H9 (cell line): ENCODE measurements around the gene SFRP2. TPM values are rescaled to one million over a fixed set of nuclear protein-coding genes. Genes with fewer than 3 reads are reported as not detected.

Experiments
- DNase-seq: peaks from one replicate; pipeline ENCODE4 v3.0.0-alpha.2; 2017
- H2AFZ ChIP-seq: one replicate; pipeline ENCODE4 v1.6.1; 2013; ENCODE audit warnings: mild to moderate bottlenecking, low read length, control low read depth, moderate library complexity
- H2AK5ac ChIP-seq: 2 replicates; pipeline ENCODE4 v1.6.1; 2013; ENCODE audit warnings: low read length, control low read depth, mixed read lengths; ENCODE audit not compliant: insufficient read length
- H2BK120ac ChIP-seq: one replicate; pipeline ENCODE4 v1.6.1; 2013; ENCODE audit warnings: low read depth, mild to moderate bottlenecking, low read length, control low read depth, inconsistent platforms; ENCODE audit not compliant: poor library complexity, severe bottlenecking
- H2BK12ac ChIP-seq: 2 replicates; pipeline ENCODE4 v1.6.1; 2013; ENCODE audit warnings: low read length, control low read depth, mixed read lengths, low read depth; ENCODE audit not compliant: insufficient read length
- H2BK15ac ChIP-seq: 2 replicates; pipeline ENCODE4 v1.6.1; 2013; ENCODE audit warnings: low read depth, low read length, control low read depth
- H2BK20ac ChIP-seq: one replicate; pipeline ENCODE4 v1.6.1; 2013; ENCODE audit warnings: low read depth, mild to moderate bottlenecking, low read length, control low read depth, inconsistent platforms; ENCODE audit not compliant: poor library complexity, severe bottlenecking
- H2BK5ac ChIP-seq: 2 replicates; pipeline ENCODE4 v1.6.1; 2013; ENCODE audit warnings: low read length, control low read depth, mixed read lengths; ENCODE audit not compliant: insufficient read length
- H3K14ac ChIP-seq: 2 replicates; pipeline ENCODE4 v1.6.1; 2013; ENCODE audit warnings: low read length, control low read depth; ENCODE audit not compliant: insufficient read depth
- H3K18ac ChIP-seq: 2 replicates; pipeline ENCODE4 v1.6.1; 2013; ENCODE audit warnings: low read depth, mild to moderate bottlenecking, mixed read lengths, low read length, control low read depth; ENCODE audit not compliant: insufficient read length
- H3K23ac ChIP-seq: 2 replicates; pipeline ENCODE4 v1.6.1; 2013; ENCODE audit warnings: low read length, control low read depth, mixed read lengths, low read depth; ENCODE audit not compliant: insufficient read length
- H3K23me2 ChIP-seq: 2 replicates; pipeline ENCODE4 v1.6.1; 2013; ENCODE audit warnings: low read depth, mild to moderate bottlenecking, mixed read lengths, low read length, control low read depth; ENCODE audit not compliant: insufficient read length, poor library complexity, severe bottlenecking
- H3K27ac ChIP-seq: 2 replicates; pipeline ENCODE4 v1.5.1; 2013; ENCODE audit warnings: low read length, control low read depth, mixed read lengths, low read depth; ENCODE audit not compliant: insufficient read length
- H3K27me3 ChIP-seq: 2 replicates; pipeline ENCODE4 v1.6.1; 2013; ENCODE audit warnings: low read length, control low read depth, inconsistent platforms; ENCODE audit not compliant: insufficient read depth
- H3K4ac ChIP-seq: 2 replicates; pipeline ENCODE4 v1.6.1; 2013; ENCODE audit warnings: low read depth, mild to moderate bottlenecking, control low read depth, inconsistent platforms, low read length, moderate library complexity
- H3K4me1 ChIP-seq: 2 replicates; pipeline ENCODE4 v1.6.1; 2013; ENCODE audit warnings: low read length, control low read depth, inconsistent platforms; ENCODE audit not compliant: insufficient read depth
- H3K4me2 ChIP-seq: 2 replicates; pipeline ENCODE4 v1.6.1; 2013; ENCODE audit warnings: low read length, control low read depth, mixed read lengths; ENCODE audit not compliant: insufficient read length, insufficient read depth
- H3K56ac ChIP-seq: 2 replicates; pipeline ENCODE4 v1.6.1; 2013; ENCODE audit warnings: low read depth, mild to moderate bottlenecking, mixed read lengths, low read length, control low read depth; ENCODE audit not compliant: insufficient read length
- H3K79me1 ChIP-seq: 2 replicates; pipeline ENCODE4 v1.6.1; 2013; ENCODE audit warnings: low read depth, mild to moderate bottlenecking, moderate library complexity, low read length, control low read depth, inconsistent platforms; ENCODE audit not compliant: insufficient read depth, poor library complexity, severe bottlenecking
- H3K79me2 ChIP-seq: 2 replicates; pipeline ENCODE4 v1.6.1; 2013; ENCODE audit warnings: low read length, control low read depth, inconsistent platforms; ENCODE audit not compliant: insufficient read depth
- H3K9ac ChIP-seq: 2 replicates; pipeline ENCODE4 v1.6.1; 2013; ENCODE audit warnings: low read length, control low read depth, mixed read lengths; ENCODE audit not compliant: insufficient read length; ENCODE audit errors: extremely low read depth
- H3K9me3 ChIP-seq: one replicate; pipeline ENCODE4 v1.6.1; 2013; ENCODE audit warnings: low read depth, low read length, inconsistent platforms; ENCODE audit not compliant: control insufficient read depth
- H3T11ph ChIP-seq: one replicate; pipeline ENCODE4 v1.6.1; 2013; ENCODE audit warnings: mild to moderate bottlenecking, low read length, control low read depth, inconsistent platforms
- H4K20me1 ChIP-seq: one replicate; pipeline ENCODE4 v1.6.1; 2013; ENCODE audit not compliant: control insufficient read depth, insufficient read length, insufficient read depth
- H4K5ac ChIP-seq: 2 replicates; pipeline ENCODE4 v1.6.1; 2013; ENCODE audit warnings: low read depth, mild to moderate bottlenecking, mixed read lengths, low read length, control low read depth; ENCODE audit not compliant: insufficient read length
- H4K8ac ChIP-seq: replicated peaks from 2 replicates; pipeline ENCODE4 v1.6.1; 2013; ENCODE audit warnings: low read length, control low read depth, mixed read lengths, low read depth; ENCODE audit not compliant: insufficient read length
- H4K91ac ChIP-seq: 2 replicates; pipeline ENCODE4 v1.6.1; 2013; ENCODE audit warnings: low read depth, mild to moderate bottlenecking, moderate library complexity, mixed read lengths, low read length, control low read depth; ENCODE audit not compliant: insufficient read length
- H3K27ac Mint-ChIP-seq, 3 experiments: 2 replicates in 2 of 3; 3 replicates in 1 of 3; pipeline ENCODE4 v1.8.0; 2020 to 2021; ENCODE audit warnings: mixed read lengths in 3 of 3, mild to moderate bottlenecking in 1 of 3, moderate library complexity in 1 of 3
- H3K27me3 Mint-ChIP-seq: 2 replicates; pipeline ENCODE4 v1.8.0; 2021; ENCODE audit warnings: low read depth, mild to moderate bottlenecking, moderate library complexity, mixed read lengths
- H3K36me3 Mint-ChIP-seq, 3 experiments: 2 replicates in 2 of 3; 3 replicates in 1 of 3; pipeline ENCODE4 v1.8.0; 2020 to 2021; ENCODE audit warnings: low read depth in 3 of 3, mixed read lengths in 3 of 3; ENCODE audit not compliant: insufficient read depth in 1 of 3
- H3K4me1 Mint-ChIP-seq, 2 experiments: 2 replicates each; pipeline ENCODE4 v1.8.0; 2020; ENCODE audit warnings: mixed read lengths in 2 of 2
- H3K4me3 Mint-ChIP-seq, 2 experiments: 2 replicates in 1 of 2; 3 replicates in 1 of 2; pipeline ENCODE4 v1.8.0; 2020 to 2021; ENCODE audit warnings: mild to moderate bottlenecking in 2 of 2, mixed read lengths in 2 of 2, moderate library complexity in 1 of 2
- H3K9me3 Mint-ChIP-seq, 2 experiments: 2 replicates in 1 of 2; 3 replicates in 1 of 2; pipeline ENCODE4 v1.8.0; 2020; ENCODE audit warnings: mild to moderate bottlenecking in 2 of 2, mixed read lengths in 2 of 2, moderate library complexity in 1 of 2
- CTCF ChIP-seq: fragments of 200-600 bp; sonication (generic); conservative IDR thresholded peaks from 3 replicates; pipeline ENCODE4 v1.8.0; 2021; ENCODE audit warnings: antibody characterized with exemption, mild to moderate bottlenecking
- WGBS: extraction: QIAGEN DNeasy Blood & Tissue Kit; methylation state at CpG from one replicate; pipeline ENCODE4 v1.1.7; 2013; ENCODE audit warnings: missing lambda C conversion rate, low lambda C conversion rate, mixed read lengths; ENCODE audit not compliant: insufficient read length; ENCODE audit errors: extremely low coverage; 5-methylcytosine and 5-hydroxymethylcytosine counted together
- total RNA-seq: library from RNA; stranded (reverse); gene quantifications from 2 replicates; pipeline ENCODE4 v1.2.1, GENCODE V29; 2021

The SFRP2 gene
- total RNA-seq, 1 experiment from 2014 or later, result 156 TPM

GRCh38 chr4:153764601-153765368 is 24.1 kb downstream of the SFRP2 start:
- H3K4me2 ChIP-seq, result no peak overlapping the region
- Mint-ChIP-seq H3K4me1 (peaks cover 19 to 22% of the 10 kb centered on the region in 2 experiments), H3K4me3 (no peak overlapping the region), H3K27ac (peak overlapping the region in 1 of 3 experiments; percentile 18; a peak in 1 of 7 replicates), H3K9me3 (no peaks in the 10 kb centered on the region), H3K27me3 (peaks cover 20% of the 10 kb centered on the region), H3K36me3 (no peaks in the 10 kb centered on the region)
- no peak overlapping the region for H4K5ac ChIP-seq
- no peak overlapping the region for H3K4ac ChIP-seq
- no peak overlapping the region for H2AFZ ChIP-seq
- no peak overlapping the region for H4K8ac ChIP-seq
- no peak overlapping the region for H3T11ph ChIP-seq
- H2BK20ac ChIP-seq, result no peak overlapping the region
- no peaks in the 10 kb centered on the region for H3K79me1 ChIP-seq
- no peak overlapping the region for H3K56ac ChIP-seq
- H3K27me3 ChIP-seq, result no peaks in the 10 kb centered on the region
- TF ChIP-seq CTCF, result no peak
- no peak overlapping the region for H4K91ac ChIP-seq
- DNase-seq, result no peak
- peaks cover 3% of the 10 kb centered on the region for H3K23me2 ChIP-seq
- H3K23ac ChIP-seq, result no peak overlapping the region
- H3K18ac ChIP-seq, result no peak overlapping the region
- no peak overlapping the region for H3K27ac ChIP-seq
- no peaks in the 10 kb centered on the region for H4K20me1 ChIP-seq
- no peaks in the 10 kb centered on the region for H3K79me2 ChIP-seq
- H3K9me3 ChIP-seq, result no peaks in the 10 kb centered on the region
- H2BK12ac ChIP-seq, result no peak overlapping the region
- WGBS, result no CpG with 5 or more reads among the region's 5 CpGs
- H2BK120ac ChIP-seq, result no peak overlapping the region
- H2AK5ac ChIP-seq, result no peak overlapping the region
- H2BK5ac ChIP-seq, result no peak overlapping the region
- no peak overlapping the region for H3K14ac ChIP-seq
- no peak overlapping the region for H3K9ac ChIP-seq
- no peaks in the 10 kb centered on the region; the same call in 1 of the 2 replicates for H3K4me1 ChIP-seq
- H2BK15ac ChIP-seq, result no peak overlapping the region
